ENCODE data around the gene SEMA3F.

- no peak for TF ChIP-seq ZFP36 (IDR thresholded peaks at IDR 0.05; ENCODE audit: borderline replicate concordance, partially characterized antibody)
- TF ChIP-seq ELK1 (IDR thresholded peaks at IDR 0.05; ENCODE audit: low read depth, low read length), result no peak
- TF ChIP-seq CTCF (IDR thresholded peaks at IDR 0.05), result no peak
- TF ChIP-seq KDM1A (IDR thresholded peaks at IDR 0.05; ENCODE audit: low read depth), result no peak
Observed at GRCh38 chr3:50125541-50126286, 29.4 kb upstream of the SEMA3F start.

All from A549 (cell line).